Measurements from ENCODE around the gene KHNYN. TPM values are rescaled to one million over a fixed set of nuclear protein-coding genes. Genes with fewer than 3 reads are reported as not detected.

KHNYN gene
- total and polyA plus RNA-seq, 2 experiments from 2014 or later: 2.7 to 28.1 TPM

DNA sequence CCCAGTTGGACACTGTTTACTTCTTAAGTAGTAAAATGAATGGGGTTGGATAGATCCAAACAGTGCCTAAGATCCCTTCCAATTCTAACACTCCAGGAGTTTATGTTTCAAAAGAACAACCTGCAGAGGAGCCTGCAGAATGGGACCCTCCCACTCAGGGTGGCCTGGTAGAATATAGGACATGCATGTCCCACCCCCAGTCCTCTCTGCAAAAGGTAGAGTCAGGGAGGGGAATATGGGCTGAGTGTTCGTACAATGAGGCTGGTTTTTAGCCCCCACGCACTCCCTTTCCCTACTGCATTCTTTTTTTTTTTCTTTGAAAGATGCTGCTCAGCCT is 42.8 kb upstream of the KHNYN start:
- Histone ChIP-seq H3K27me3 (ENCODE audit: insufficient read depth) (no peaks in the 10 kb centered on the region), H3K4me1 (ENCODE audit: insufficient read depth) (peaks cover 8% of the 10 kb centered on the region; the same call in 1 of the 2 replicates), H3K27ac (ENCODE audit: low read depth) (no peak overlapping the region), H3K9me2 (ENCODE audit: insufficient read depth) (no peaks in the 10 kb centered on the region), H3F3A (replicated peaks; ENCODE audit: low read depth) (0 out of 2 replicates have a peak, but pooled peaks cover 4% of the 10 kb centered on the region), H3K79me2 (replicated peaks; ENCODE audit: insufficient read depth) (no peaks in the 10 kb centered on the region), H3K36me3 (ENCODE audit: insufficient read depth) (no peaks in the 10 kb centered on the region), H3K4me3 (no peak overlapping the region), H4K20me1 (replicated peaks; ENCODE audit: insufficient read depth) (no peaks in the 10 kb centered on the region), H3K4me2 (no peak overlapping the region), H2AFZ (no peak overlapping the region)
- H3K9me3 Mint-ChIP-seq: no peaks in the 10 kb centered on the region
- peaks cover 7% of the 10 kb centered on the region for H3K4me1 Mint-ChIP-seq
- ATAC-seq: no peak
- no peak for DNase-seq (ENCODE audit: low spot score)
- peaks cover 2% of the 10 kb centered on the region for H3K27me3 Mint-ChIP-seq (ENCODE audit: insufficient read depth, low read depth, poor library complexity)
- H3K4me3 Mint-ChIP-seq: no peak overlapping the region
- H3K36me3 Mint-ChIP-seq (ENCODE audit: low read depth): no peaks in the 10 kb centered on the region
- H3K27ac Mint-ChIP-seq: no peak overlapping the region
- TF ChIP-seq, protein P1, sequence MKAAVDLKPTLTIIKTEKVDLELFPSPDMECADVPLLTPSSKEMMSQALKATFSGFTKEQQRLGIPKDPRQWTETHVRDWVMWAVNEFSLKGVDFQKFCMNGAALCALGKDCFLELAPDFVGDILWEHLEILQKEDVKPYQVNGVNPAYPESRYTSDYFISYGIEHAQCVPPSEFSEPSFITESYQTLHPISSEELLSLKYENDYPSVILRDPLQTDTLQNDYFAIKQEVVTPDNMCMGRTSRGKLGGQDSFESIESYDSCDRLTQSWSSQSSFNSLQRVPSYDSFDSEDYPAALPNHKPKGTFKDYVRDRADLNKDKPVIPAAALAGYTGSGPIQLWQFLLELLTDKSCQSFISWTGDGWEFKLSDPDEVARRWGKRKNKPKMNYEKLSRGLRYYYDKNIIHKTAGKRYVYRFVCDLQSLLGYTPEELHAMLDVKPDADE (IDR thresholded peaks at IDR 0.05): no peak
- TF ChIP-seq, protein P2, sequence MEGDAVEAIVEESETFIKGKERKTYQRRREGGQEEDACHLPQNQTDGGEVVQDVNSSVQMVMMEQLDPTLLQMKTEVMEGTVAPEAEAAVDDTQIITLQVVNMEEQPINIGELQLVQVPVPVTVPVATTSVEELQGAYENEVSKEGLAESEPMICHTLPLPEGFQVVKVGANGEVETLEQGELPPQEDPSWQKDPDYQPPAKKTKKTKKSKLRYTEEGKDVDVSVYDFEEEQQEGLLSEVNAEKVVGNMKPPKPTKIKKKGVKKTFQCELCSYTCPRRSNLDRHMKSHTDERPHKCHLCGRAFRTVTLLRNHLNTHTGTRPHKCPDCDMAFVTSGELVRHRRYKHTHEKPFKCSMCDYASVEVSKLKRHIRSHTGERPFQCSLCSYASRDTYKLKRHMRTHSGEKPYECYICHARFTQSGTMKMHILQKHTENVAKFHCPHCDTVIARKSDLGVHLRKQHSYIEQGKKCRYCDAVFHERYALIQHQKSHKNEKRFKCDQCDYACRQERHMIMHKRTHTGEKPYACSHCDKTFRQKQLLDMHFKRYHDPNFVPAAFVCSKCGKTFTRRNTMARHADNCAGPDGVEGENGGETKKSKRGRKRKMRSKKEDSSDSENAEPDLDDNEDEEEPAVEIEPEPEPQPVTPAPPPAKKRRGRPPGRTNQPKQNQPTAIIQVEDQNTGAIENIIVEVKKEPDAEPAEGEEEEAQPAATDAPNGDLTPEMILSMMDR (conservative IDR thresholded peaks at IDR 0.05; ENCODE audit: low read depth in 2 of 2): no peak
- TF ChIP-seq POLR2AphosphoS5 (IDR thresholded peaks at IDR 0.05; ENCODE audit: low read depth) (no peak), STAT1 (IDR thresholded peaks at IDR 0.05; ENCODE audit: unreplicated experiment) (no peak), EZH2 (IDR thresholded peaks at IDR 0.05; ENCODE audit: low read depth, unreplicated experiment) (no peak), EZH2phosphoT487 (IDR thresholded peaks at IDR 0.05; ENCODE audit: unreplicated experiment) (no peak), ZNF331 (CRISPR knock-in tag; IDR thresholded peaks at IDR 0.05; ENCODE audit: low read depth) (no peak), ZNF114 (CRISPR knock-in tag; IDR thresholded peaks at IDR 0.05) (no peak), CREB1 (CRISPR knock-in tag; IDR thresholded peaks at IDR 0.05; ENCODE audit: low read depth) (no peak), JUNB (IDR thresholded peaks at IDR 0.05; ENCODE audit: unreplicated experiment) (no peak), NANOG (IDR thresholded peaks at IDR 0.05; ENCODE audit: borderline replicate concordance) (no peak)
- TF ChIP-seq, protein P3, sequence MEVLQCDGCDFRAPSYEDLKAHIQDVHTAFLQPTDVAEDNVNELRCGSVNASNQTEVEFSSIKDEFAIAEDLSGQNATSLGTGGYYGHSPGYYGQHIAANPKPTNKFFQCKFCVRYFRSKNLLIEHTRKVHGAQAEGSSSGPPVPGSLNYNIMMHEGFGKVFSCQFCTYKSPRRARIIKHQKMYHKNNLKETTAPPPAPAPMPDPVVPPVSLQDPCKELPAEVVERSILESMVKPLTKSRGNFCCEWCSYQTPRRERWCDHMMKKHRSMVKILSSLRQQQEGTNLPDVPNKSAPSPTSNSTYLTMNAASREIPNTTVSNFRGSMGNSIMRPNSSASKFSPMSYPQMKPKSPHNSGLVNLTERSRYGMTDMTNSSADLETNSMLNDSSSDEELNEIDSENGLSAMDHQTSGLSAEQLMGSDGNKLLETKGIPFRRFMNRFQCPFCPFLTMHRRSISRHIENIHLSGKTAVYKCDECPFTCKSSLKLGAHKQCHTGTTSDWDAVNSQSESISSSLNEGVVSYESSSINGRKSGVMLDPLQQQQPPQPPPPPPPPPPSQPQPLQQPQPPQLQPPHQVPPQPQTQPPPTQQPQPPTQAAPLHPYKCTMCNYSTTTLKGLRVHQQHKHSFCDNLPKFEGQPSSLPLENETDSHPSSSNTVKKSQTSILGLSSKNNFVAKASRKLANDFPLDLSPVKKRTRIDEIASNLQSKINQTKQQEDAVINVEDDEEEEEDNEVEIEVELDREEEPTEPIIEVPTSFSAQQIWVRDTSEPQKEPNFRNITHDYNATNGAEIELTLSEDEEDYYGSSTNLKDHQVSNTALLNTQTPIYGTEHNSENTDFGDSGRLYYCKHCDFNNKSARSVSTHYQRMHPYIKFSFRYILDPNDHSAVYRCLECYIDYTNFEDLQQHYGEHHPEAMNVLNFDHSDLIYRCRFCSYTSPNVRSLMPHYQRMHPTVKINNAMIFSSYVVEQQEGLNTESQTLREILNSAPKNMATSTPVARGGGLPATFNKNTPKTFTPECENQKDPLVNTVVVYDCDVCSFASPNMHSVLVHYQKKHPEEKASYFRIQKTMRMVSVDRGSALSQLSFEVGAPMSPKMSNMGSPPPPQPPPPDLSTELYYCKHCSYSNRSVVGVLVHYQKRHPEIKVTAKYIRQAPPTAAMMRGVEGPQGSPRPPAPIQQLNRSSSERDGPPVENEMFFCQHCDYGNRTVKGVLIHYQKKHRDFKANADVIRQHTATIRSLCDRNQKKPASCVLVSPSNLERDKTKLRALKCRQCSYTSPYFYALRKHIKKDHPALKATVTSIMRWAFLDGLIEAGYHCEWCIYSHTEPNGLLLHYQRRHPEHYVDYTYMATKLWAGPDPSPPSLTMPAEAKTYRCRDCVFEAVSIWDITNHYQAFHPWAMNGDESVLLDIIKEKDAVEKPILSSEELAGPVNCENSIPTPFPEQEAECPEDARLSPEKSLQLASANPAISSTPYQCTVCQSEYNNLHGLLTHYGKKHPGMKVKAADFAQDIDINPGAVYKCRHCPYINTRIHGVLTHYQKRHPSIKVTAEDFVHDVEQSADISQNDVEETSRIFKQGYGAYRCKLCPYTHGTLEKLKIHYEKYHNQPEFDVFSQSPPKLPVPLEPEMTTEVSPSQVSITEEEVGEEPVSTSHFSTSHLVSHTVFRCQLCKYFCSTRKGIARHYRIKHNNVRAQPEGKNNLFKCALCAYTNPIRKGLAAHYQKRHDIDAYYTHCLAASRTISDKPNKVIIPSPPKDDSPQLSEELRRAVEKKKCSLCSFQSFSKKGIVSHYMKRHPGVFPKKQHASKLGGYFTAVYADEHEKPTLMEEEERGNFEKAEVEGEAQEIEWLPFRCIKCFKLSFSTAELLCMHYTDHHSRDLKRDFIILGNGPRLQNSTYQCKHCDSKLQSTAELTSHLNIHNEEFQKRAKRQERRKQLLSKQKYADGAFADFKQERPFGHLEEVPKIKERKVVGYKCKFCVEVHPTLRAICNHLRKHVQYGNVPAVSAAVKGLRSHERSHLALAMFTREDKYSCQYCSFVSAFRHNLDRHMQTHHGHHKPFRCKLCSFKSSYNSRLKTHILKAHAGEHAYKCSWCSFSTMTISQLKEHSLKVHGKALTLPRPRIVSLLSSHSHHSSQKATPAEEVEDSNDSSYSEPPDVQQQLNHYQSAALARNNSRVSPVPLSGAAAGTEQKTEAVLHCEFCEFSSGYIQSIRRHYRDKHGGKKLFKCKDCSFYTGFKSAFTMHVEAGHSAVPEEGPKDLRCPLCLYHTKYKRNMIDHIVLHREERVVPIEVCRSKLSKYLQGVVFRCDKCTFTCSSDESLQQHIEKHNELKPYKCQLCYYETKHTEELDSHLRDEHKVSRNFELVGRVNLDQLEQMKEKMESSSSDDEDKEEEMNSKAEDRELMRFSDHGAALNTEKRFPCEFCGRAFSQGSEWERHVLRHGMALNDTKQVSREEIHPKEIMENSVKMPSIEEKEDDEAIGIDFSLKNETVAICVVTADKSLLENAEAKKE (CRISPR knock-in tag; IDR thresholded peaks at IDR 0.05): no peak
- TF ChIP-seq, protein P4, sequence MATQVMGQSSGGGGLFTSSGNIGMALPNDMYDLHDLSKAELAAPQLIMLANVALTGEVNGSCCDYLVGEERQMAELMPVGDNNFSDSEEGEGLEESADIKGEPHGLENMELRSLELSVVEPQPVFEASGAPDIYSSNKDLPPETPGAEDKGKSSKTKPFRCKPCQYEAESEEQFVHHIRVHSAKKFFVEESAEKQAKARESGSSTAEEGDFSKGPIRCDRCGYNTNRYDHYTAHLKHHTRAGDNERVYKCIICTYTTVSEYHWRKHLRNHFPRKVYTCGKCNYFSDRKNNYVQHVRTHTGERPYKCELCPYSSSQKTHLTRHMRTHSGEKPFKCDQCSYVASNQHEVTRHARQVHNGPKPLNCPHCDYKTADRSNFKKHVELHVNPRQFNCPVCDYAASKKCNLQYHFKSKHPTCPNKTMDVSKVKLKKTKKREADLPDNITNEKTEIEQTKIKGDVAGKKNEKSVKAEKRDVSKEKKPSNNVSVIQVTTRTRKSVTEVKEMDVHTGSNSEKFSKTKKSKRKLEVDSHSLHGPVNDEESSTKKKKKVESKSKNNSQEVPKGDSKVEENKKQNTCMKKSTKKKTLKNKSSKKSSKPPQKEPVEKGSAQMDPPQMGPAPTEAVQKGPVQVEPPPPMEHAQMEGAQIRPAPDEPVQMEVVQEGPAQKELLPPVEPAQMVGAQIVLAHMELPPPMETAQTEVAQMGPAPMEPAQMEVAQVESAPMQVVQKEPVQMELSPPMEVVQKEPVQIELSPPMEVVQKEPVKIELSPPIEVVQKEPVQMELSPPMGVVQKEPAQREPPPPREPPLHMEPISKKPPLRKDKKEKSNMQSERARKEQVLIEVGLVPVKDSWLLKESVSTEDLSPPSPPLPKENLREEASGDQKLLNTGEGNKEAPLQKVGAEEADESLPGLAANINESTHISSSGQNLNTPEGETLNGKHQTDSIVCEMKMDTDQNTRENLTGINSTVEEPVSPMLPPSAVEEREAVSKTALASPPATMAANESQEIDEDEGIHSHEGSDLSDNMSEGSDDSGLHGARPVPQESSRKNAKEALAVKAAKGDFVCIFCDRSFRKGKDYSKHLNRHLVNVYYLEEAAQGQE (IDR thresholded peaks at IDR 0.05; ENCODE audit: unreplicated experiment): no peak
